Fibroblast of skin of left biceps (primary cell): ENCODE results near the gene CLSTN1.
"Not testable (repeated sequence)": the region's sequence is repeated elsewhere in the genome, so short reads cannot be mapped to it uniquely, and the experiment has no call there.

Experiments used
- DNase-seq, 2 experiments: peaks; one replicate each; pipeline ENCODE4 v3.0.0-alpha.2; 2013; ENCODE audit warnings: low read depth in 2 of 2

CLSTN1 gene

DNA sequence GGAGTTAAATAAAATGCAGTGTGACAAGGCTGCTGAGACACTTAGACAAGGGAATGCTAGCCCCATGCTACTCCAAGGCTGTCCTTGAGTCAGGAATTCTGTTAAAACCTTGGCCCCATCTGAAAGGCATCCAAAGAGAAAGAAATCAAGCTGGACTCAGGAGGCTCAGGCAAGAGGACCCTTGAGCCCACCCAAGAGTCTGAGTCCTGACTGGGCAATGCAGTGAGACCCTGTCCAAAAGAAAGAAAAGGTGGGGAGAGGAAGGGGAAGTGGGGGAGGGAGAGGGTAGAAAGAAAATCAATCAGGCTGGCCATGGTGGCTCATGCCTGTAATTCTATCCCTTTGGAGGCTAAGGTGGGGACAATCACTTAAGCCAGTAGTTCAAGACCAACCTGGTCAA, 26.7 kb downstream of the CLSTN1 start:
- DNase-seq = no peak

DNA sequence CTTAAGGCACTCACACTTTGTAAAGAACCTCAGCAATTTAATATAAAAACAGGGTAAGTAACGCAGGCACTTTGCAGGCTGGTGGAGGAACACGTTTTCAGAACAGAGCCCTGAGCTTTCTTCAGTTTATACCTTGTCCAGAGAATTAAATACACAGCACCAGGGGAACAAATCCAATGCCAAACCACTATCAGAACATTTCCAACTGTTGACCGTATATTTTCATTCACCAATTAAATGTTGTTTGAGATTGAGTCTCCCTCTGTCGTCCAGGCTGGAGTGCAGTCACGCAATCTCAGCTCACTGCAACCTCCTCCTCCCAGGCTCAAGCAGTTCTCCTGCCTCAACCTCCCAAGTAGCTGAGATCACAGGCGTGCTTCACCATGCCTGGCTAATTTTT, 29.7 kb downstream of the CLSTN1 start:
- DNase-seq = no peak

GRCh38 chr1:9793291-9793690, 30.5 kb downstream of the CLSTN1 start:
- no peak for DNase-seq

DNA sequence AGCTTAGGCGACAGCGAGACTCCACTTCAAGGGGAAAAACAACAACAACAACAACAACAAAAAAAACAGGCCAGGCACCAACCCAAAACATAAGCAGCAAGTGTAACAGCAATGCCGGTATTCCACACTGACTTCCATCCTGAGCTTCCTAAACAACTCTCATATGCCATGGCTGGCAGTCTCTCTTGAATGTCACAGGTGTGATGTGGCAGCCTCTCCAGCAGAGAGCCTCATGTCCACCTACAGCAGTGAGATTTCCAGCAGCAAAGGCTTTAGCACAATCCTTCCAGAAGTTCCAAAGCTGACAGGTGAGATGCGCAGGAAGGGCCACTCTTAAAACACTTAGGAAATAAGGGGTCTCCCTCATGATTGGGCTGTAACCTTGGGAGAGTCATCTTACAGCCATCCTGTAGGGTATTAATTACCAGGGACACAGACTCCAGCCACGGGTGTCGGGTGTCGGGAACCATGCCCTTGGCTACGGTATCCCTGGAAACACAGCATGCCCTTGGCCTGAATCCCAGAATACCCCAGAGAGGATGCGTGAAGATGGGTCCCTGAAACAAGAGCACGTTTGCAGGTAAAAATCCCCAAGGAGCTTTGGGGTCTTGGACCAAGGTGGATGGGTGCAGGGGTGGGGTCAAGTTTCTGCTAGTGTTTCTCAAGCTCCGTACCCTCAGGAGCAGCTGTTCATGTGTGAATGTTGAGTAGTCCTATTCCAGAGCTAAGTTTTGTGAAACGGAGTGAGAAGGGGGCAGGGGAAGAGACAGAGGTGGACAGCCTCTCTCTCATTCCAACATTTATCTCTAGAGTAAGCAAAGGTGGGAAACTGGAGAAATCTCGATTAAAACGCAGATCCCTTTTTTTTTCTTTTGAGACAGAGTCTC, 31.4 kb downstream of the CLSTN1 start:
- no peak for DNase-seq

GRCh38 chr1:9789700-9790099, 34.1 kb downstream of the CLSTN1 start:
- not testable (repeated sequence) for DNase-seq

- DNase-seq = no peak
Measured at GRCh38 chr1:9787702-9788101, 36.1 kb downstream of the CLSTN1 start.

GRCh38 chr1:9785406-9785805, 38.4 kb downstream of the CLSTN1 start:
- DNase-seq = no peak

- DNase-seq = peak in 1 of 2 experiments; percentile 5
Measured at GRCh38 chr1:9784508-9785133, 39.1 kb downstream of the CLSTN1 start.

DNA sequence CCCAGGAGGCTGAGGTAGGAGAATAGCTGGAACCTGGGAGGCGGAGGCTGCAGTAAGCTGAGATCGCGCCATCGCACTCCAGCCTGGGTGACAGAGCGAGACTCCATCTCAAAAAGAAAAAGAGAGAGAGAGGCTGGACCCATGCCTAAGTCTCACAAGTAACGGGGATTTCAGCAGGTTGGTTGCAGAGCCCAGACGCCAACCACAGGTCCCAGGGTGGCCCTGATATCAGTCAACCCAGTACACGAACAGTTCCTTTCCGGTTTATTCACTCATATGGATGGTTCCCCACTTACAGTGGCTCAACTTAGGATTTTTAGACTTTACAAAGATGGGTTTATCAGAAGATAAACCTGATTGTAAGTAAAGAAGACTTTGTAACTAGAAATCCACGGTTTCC, 40.9 kb downstream of the CLSTN1 start:
- no peak for DNase-seq

DNA sequence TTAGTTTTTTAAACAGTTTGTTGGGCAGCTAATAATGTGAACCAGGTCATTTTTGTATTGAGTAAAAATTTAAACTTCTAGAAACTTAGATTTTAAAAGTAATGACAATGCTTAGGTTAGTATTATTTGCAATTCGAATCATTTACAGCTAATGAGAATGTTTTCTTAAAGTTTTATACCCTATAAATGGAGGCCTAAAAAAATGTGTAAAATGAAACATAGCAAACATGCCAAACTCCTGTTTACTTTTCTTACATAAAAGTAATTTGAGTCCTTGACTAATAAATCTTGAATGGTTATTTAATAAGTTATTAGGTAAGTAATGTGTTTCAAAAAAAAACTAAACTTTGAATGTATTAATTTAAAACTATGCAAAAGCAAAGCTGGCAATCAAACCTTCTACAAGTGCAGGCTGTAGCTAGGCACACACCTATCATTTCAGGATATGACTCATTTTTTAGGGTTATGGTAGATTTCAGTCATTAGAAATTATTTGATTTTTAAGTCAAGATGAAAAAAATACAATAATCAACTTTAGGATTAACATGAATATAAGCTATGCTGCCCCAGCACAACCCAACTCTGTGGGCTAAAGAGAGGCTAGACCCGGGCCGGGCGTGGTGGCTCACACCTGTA, 41.5 kb downstream of the CLSTN1 start:
- no peak for DNase-seq

- DNase-seq = no peak
Measured at GRCh38 chr1:9780554-9781110, 43.1 kb downstream of the CLSTN1 start.

GRCh38 chr1:9778905-9779304, 44.9 kb downstream of the CLSTN1 start:
- no peak for DNase-seq

- no peak for DNase-seq
Measured at GRCh38 chr1:9776685-9777084, 47.1 kb downstream of the CLSTN1 start.

DNA sequence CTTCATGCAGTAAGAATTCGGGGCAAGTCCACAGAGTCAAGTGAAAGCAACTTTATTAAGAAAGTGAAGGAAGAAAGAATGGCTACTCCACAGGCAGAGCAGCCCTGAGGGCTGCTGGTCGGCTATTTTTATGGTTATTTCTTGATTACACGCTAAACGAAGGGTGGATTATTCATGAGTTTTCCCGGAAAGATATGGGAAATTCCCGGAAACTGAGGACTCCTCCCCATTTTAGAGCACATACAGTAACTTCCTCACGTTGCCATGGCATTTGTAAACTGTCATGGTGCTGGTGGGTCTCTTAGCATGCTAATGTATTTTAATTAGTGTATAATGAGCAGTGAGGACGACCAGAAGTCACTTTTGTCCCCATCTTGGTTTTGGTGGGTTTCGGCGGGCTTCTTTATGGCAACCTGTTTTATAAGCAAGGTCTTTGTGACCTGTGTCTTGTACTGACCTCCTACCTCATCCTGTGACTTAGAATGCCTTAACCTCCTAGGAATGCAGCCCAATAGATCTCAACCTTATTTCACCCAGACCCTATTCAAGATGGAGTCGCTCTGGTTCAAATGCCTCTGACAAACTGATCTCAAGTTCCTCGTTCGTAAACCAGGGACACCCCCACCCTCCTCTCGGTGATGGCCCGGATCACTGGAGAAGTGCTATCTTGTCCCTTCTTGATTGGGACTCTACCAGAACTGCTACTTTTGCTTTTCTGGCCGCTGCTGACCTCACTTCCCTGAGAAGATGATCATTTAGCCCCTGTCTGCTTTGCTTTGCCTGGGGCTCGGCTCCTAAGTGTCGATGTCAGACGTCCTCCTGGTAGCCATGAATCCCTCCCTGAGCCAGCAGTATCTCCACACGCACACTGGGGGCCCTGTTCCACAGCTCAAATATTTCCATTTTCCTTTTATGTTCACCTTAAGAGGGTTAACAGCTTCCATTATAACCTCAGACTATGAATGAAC, 48.8 kb downstream of the CLSTN1 start:
- no peak for DNase-seq

- DNase-seq = no peak
Measured at GRCh38 chr1:9770298-9770697, 53.5 kb downstream of the CLSTN1 start.

GRCh38 chr1:9768983-9769382, 54.8 kb downstream of the CLSTN1 start:
- DNase-seq = no peak

- DNase-seq = no peak
Measured at GRCh38 chr1:9767964-9768668, 55.6 kb downstream of the CLSTN1 start.

DNA sequence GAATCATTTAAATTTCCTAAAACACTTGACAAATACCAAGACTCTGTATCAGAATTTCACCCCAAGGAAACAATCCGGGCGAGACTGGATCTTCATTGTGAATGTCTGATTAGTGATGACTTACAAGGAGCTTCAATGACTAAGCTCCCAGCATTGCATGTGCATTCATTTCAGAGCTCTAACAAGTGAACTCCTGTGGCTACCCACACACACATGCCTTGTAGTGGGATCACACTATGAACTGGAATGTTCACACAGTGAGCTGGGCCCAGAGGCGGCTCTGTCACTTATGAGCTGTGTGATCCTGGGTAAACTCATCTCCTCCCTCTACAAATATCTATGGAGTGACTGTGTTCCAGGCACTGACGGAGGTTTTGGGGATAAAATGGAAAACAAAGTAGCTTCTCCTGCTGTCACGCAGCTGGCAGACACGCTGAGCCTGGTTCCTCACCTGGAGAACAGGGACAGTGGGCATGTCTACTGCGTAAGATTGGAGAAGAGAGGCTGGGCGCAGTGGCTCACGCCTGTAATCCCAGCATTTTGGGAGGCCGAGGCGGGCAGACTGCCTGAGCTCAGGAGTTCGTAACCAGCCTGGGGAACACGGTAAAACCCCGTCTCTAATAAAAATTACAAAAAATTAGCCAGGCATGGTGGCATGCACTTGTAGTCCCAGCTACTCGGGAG, 56.9 kb downstream of the CLSTN1 start:
- peak; percentile 98 for DNase-seq

GRCh38 chr1:9764550-9764949, 59.2 kb downstream of the CLSTN1 start:
- no peak for DNase-seq

- no peak for DNase-seq
Measured at GRCh38 chr1:9763914-9764313, 59.9 kb downstream of the CLSTN1 start.
